ENCODE measurements around the gene OR2L3. TPM values are rescaled to one million over a fixed set of nuclear protein-coding genes. Genes with fewer than 3 reads are reported as not detected.

The OR2L3 gene
- total RNA-seq: under 1 TPM in 2 of 4 donors, not detected in 2; 0.13 to 0.42 TPM

GRCh38 chr1:248046536-248046935 lies at the start of gene OR2L3:
OR2L3 (plus strand) TSS chr1:248046836; CDS start chr1:248060682, 13,846 bp downstream.
- TF ChIP-seq POLR2A (IDR thresholded peaks at IDR 0.05): no peak
- TF ChIP-seq, protein P1, sequence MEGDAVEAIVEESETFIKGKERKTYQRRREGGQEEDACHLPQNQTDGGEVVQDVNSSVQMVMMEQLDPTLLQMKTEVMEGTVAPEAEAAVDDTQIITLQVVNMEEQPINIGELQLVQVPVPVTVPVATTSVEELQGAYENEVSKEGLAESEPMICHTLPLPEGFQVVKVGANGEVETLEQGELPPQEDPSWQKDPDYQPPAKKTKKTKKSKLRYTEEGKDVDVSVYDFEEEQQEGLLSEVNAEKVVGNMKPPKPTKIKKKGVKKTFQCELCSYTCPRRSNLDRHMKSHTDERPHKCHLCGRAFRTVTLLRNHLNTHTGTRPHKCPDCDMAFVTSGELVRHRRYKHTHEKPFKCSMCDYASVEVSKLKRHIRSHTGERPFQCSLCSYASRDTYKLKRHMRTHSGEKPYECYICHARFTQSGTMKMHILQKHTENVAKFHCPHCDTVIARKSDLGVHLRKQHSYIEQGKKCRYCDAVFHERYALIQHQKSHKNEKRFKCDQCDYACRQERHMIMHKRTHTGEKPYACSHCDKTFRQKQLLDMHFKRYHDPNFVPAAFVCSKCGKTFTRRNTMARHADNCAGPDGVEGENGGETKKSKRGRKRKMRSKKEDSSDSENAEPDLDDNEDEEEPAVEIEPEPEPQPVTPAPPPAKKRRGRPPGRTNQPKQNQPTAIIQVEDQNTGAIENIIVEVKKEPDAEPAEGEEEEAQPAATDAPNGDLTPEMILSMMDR (IDR thresholded peaks at IDR 0.05): no peak
- Histone ChIP-seq H3K9me3 (no peaks in the 10 kb centered on the region), H3K27me3 (no peaks in the 10 kb centered on the region), H3K36me3 (no peaks in the 10 kb centered on the region), H3K4me3 (replicated peaks in 1 of 3) (no peak within 1 kb of the TSS), H3K27ac (no peak within 1 kb of the TSS), H3K4me1 (no peaks in the 10 kb centered on the region)
- intact Hi-C loops (cut with DNase I): no loop called here
- WGBS, 2 donors: 73 to 77% methylated on average over 2 of the region's 2 CpGs
- DNase-seq: no peak

- Histone ChIP-seq H3K4me1 (no peaks in the 10 kb centered on the region), H3K27ac (no peak overlapping the region), H3K9me3 (no peaks in the 10 kb centered on the region), H3K36me3 (no peaks in the 10 kb centered on the region), H3K27me3 (no peaks in the 10 kb centered on the region), H3K4me3 (replicated peaks in 1 of 3) (no peak overlapping the region)
- no peak for TF ChIP-seq POLR2A (IDR thresholded peaks at IDR 0.05)
- TF ChIP-seq, protein P1 (IDR thresholded peaks at IDR 0.05): no peak
- WGBS, 2 donors: 58 to 59% methylated on average over 2 of the region's 2 CpGs
- DNase-seq: no peak
- intact Hi-C loops (cut with DNase I): no loop called here
Observed at GRCh38 chr1:247998811-247999210, 47.8 kb upstream of the OR2L3 start.

DNA sequence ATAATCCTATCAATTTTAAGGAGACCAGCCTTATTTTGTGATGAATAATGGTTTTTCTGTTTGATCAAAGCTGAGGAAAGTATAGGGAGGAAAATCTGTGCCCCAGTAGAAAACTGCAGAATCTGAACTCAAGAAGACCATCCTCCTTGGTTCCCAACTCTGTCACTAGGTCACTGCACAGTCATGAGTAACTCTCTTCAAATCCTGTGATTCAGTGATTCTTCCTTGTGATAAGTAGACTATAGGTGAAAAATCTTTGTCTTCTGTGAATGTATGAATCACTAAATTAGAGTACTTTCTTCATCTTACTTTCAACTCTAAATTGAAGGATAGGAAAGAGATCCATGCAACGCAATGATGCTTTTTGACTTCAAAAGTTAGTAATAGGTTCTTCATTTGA lies 46.5 kb upstream of the OR2L3 start:
- Histone ChIP-seq H3K36me3 (no peaks in the 10 kb centered on the region), H3K27me3 (no peaks in the 10 kb centered on the region), H3K9me3 (no peaks in the 10 kb centered on the region), H3K4me1 (no peaks in the 10 kb centered on the region), H3K4me3 (replicated peaks in 1 of 3) (no peak overlapping the region), H3K27ac (no peak overlapping the region)
- TF ChIP-seq, protein P1 (IDR thresholded peaks at IDR 0.05): no peak
- no peak for TF ChIP-seq POLR2A (IDR thresholded peaks at IDR 0.05)
- intact Hi-C loops (cut with DNase I): no loop called here
- DNase-seq: no peak
- 94 to 98% methylated on average over 1 of the region's 1 CpG for WGBS, 2 donors

- no peak overlapping the region for H3K4me3 ChIP-seq (replicated peaks in 1 of 3)
- H3K27ac ChIP-seq: no peak overlapping the region
- DNase-seq: no peak
Observed at GRCh38 chr1:248007778-248008177, 38.9 kb upstream of the OR2L3 start.

DNA sequence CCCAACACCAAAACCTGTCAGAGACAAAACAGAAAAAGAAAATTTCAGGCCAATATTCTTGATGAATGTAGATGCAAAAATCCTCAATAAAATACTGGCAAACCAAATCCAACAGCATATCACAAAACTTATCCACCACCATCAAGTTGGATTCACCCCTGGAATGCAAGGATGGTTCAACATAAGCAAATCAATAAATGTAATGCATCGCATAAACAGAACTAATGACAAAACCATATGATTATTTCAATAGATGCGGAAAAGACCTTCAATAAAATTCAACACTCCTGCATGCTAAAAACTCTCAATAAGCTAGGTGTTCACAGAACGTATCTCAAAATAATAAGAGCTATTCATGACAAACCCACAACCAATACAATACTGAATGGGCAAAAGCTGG lies 37.0 kb upstream of the OR2L3 start:
- 88% methylated on average over 3 of the region's 3 CpGs for whole genome bisulfite sequencing, 2 donors
- H3K9me3 ChIP-seq: no peaks in the 10 kb centered on the region
- no peak for DNase-seq
- no peaks in the 10 kb centered on the region for H3K27me3 ChIP-seq
- H3K27ac ChIP-seq: no peak overlapping the region
- no peaks in the 10 kb centered on the region for H3K36me3 ChIP-seq
- no peak overlapping the region for H3K4me3 ChIP-seq (replicated peaks in 1 of 3)
- intact Hi-C loops (cut with DNase I): no loop called here
- no peak for TF ChIP-seq POLR2A (IDR thresholded peaks at IDR 0.05)
- TF ChIP-seq, protein P1 (IDR thresholded peaks at IDR 0.05): no peak
- no peaks in the 10 kb centered on the region for H3K4me1 ChIP-seq

More at GRCh38 chr1:248007778-248008177, 38.9 kb upstream of the OR2L3 start:
- Histone ChIP-seq H3K4me1 (no peaks in the 10 kb centered on the region), H3K36me3 (no peaks in the 10 kb centered on the region), H3K27me3 (no peaks in the 10 kb centered on the region), H3K9me3 (no peaks in the 10 kb centered on the region)
- WGBS, 2 donors: 58 to 64% methylated on average over 1 of the region's 1 CpG
- no peak for TF ChIP-seq POLR2A (IDR thresholded peaks at IDR 0.05)
- TF ChIP-seq, protein P1 (IDR thresholded peaks at IDR 0.05): no peak
- intact Hi-C loops (cut with DNase I): no loop called here

Measured in thyroid gland (tissue), 4 donors.